ENCODE results near the gene NEK7. TPM values are rescaled to one million over a fixed set of nuclear protein-coding genes. Genes with fewer than 3 reads are reported as not detected.

The NEK7 gene
- total RNA-seq, 1 donor, result 366 TPM

GRCh38 chr1:198246337-198246736 lies 89.5 kb downstream of the NEK7 start:
- no peak for TF ChIP-seq CTCF (IDR thresholded peaks at IDR 0.05; ENCODE audit: insufficient read depth, low read depth, low read length)
- no peak for DNase-seq (ENCODE audit: low read depth)
- H3K4me3 ChIP-seq (ENCODE audit: low read depth, low read length), result no peak overlapping the region

GRCh38 chr1:198253259-198253658 lies 96.5 kb downstream of the NEK7 start:
- no peak for DNase-seq (ENCODE audit: low read depth)
- no peak for TF ChIP-seq CTCF (IDR thresholded peaks at IDR 0.05; ENCODE audit: insufficient read depth, low read depth, low read length)
- no peak overlapping the region for H3K4me3 ChIP-seq (ENCODE audit: low read depth, low read length)

- DNase-seq (ENCODE audit: low read depth), result peak; percentile 61
- no peak for TF ChIP-seq CTCF (IDR thresholded peaks at IDR 0.05; ENCODE audit: insufficient read depth, low read depth, low read length)
- H3K4me3 ChIP-seq (ENCODE audit: low read depth, low read length), result no peak overlapping the region
Observed at GRCh38 chr1:198253668-198254067, 96.9 kb downstream of the NEK7 start.

GRCh38 chr1:198254521-198254920 lies 97.7 kb downstream of the NEK7 start:
- TF ChIP-seq CTCF (IDR thresholded peaks at IDR 0.05; ENCODE audit: insufficient read depth, low read depth, low read length), result peak; percentile 25
- DNase-seq (ENCODE audit: low read depth), result no peak
- no peak overlapping the region for H3K4me3 ChIP-seq (ENCODE audit: low read depth, low read length)

GRCh38 chr1:198254948-198255347 lies 98.2 kb downstream of the NEK7 start:
- TF ChIP-seq CTCF (IDR thresholded peaks at IDR 0.05; ENCODE audit: insufficient read depth, low read depth, low read length), result no peak
- no peak for DNase-seq (ENCODE audit: low read depth)
- no peak overlapping the region for H3K4me3 ChIP-seq (ENCODE audit: low read depth, low read length)

GRCh38 chr1:198255784-198256183 lies 99.0 kb downstream of the NEK7 start:
- no peak overlapping the region for H3K4me3 ChIP-seq (ENCODE audit: low read depth, low read length)
- DNase-seq (ENCODE audit: low read depth), result no peak
- no peak for TF ChIP-seq CTCF (IDR thresholded peaks at IDR 0.05; ENCODE audit: insufficient read depth, low read depth, low read length)

GRCh38 chr1:198258491-198258890 lies 101.7 kb downstream of the NEK7 start:
- peak; percentile 54 for DNase-seq (ENCODE audit: low read depth)
- no peak overlapping the region for H3K4me3 ChIP-seq (ENCODE audit: low read depth, low read length)
- TF ChIP-seq CTCF (IDR thresholded peaks at IDR 0.05; ENCODE audit: insufficient read depth, low read depth, low read length), result no peak
